ENCODE measurements around the gene ARHGAP15.

Gene ARHGAP15

GRCh38 chr2:143169105-143169504 lies 39.9 kb downstream of the ARHGAP15 start:
- no peak for DNase-seq (ENCODE audit: low read depth, low spot score)

- peak; percentile 17 for DNase-seq (ENCODE audit: low read depth, low spot score)
Measured at GRCh38 chr2:143171817-143172216, 42.6 kb downstream of the ARHGAP15 start.

- DNase-seq (ENCODE audit: low read depth, low spot score), result no peak
Measured at GRCh38 chr2:143175438-143175837, 46.2 kb downstream of the ARHGAP15 start.

GRCh38 chr2:143176606-143177005 lies 47.4 kb downstream of the ARHGAP15 start:
- no peak for DNase-seq (ENCODE audit: low read depth, low spot score)

- no peak for DNase-seq (ENCODE audit: low read depth, low spot score)
Measured at GRCh38 chr2:143177096-143177786, 48.0 kb downstream of the ARHGAP15 start.

- no peak for DNase-seq (ENCODE audit: low read depth, low spot score)
Measured at GRCh38 chr2:143181494-143181893, 52.3 kb downstream of the ARHGAP15 start.

- DNase-seq (ENCODE audit: low read depth, low spot score), result no peak
Measured at GRCh38 chr2:143182649-143183048, 53.4 kb downstream of the ARHGAP15 start.

- DNase-seq (ENCODE audit: low read depth, low spot score), result no peak
Measured at GRCh38 chr2:143183804-143184463, 54.7 kb downstream of the ARHGAP15 start.

GRCh38 chr2:143186876-143187275 lies 57.7 kb downstream of the ARHGAP15 start:
- DNase-seq (ENCODE audit: low read depth, low spot score), result no peak

- DNase-seq (ENCODE audit: low read depth, low spot score), result no peak
Measured at GRCh38 chr2:143190431-143190830, 61.2 kb downstream of the ARHGAP15 start.

GRCh38 chr2:143192106-143192505 lies 62.9 kb downstream of the ARHGAP15 start:
- peak; percentile 17 for DNase-seq (ENCODE audit: low read depth, low spot score)

GRCh38 chr2:143192716-143193115 lies 63.5 kb downstream of the ARHGAP15 start:
- DNase-seq (ENCODE audit: low read depth, low spot score), result no peak

GRCh38 chr2:143193121-143193520 lies 63.9 kb downstream of the ARHGAP15 start:
- no peak for DNase-seq (ENCODE audit: low read depth, low spot score)

- no peak for DNase-seq (ENCODE audit: low read depth, low spot score)
Measured at GRCh38 chr2:143195511-143195910, 66.3 kb downstream of the ARHGAP15 start.

- no peak for DNase-seq (ENCODE audit: low read depth, low spot score)
Measured at GRCh38 chr2:143204062-143204461, 74.8 kb downstream of the ARHGAP15 start.

- peak; percentile 12 for DNase-seq (ENCODE audit: low read depth, low spot score)
Measured at GRCh38 chr2:143205106-143205764, 76.0 kb downstream of the ARHGAP15 start.

GRCh38 chr2:143209570-143210445 lies 80.6 kb downstream of the ARHGAP15 start:
- no peak for DNase-seq (ENCODE audit: low read depth, low spot score)

- DNase-seq (ENCODE audit: low read depth, low spot score), result no peak
Measured at GRCh38 chr2:143210446-143210819, 81.2 kb downstream of the ARHGAP15 start.

GRCh38 chr2:143217512-143218115 lies 88.4 kb downstream of the ARHGAP15 start:
- no peak for DNase-seq (ENCODE audit: low read depth, low spot score)

- DNase-seq (ENCODE audit: low read depth, low spot score), result no peak
Measured at GRCh38 chr2:143218621-143219020, 89.4 kb downstream of the ARHGAP15 start.

- DNase-seq (ENCODE audit: low read depth, low spot score), result no peak
Measured at GRCh38 chr2:143219266-143219665, 90.0 kb downstream of the ARHGAP15 start.

Measured in astrocyte of the hippocampus (primary cell).